Natural killer cell (primary cell): Measurements from ENCODE around the gene STAG3. TPM values are rescaled to one million over a fixed set of nuclear protein-coding genes. Genes with fewer than 3 reads are reported as not detected.

Experiments used
- ATAC-seq, 3 donors: fragments of 150-1000 bp in 2 of 3; fragments of 200-7000 bp in 1 of 3; cut with Tn5 transposase; 1 replicate in 1 of 3; 2 replicates in 2 of 3; pipeline ENCODE4 v1.10.0; 2021; ENCODE audit warnings: mild to moderate bottlenecking in 2 of 3, moderate library complexity in 2 of 3
- DNase-seq, 2 donors: peaks; one replicate each; pipeline versions ENCODE4 v3.0.0 to v3.0.0-alpha.2; 2013 to 2021; ENCODE audit warnings: mixed read lengths in 1 of 2
- H3K27ac ChIP-seq: one replicate; pipeline ENCODE4 v1.5.1; 2013; ENCODE audit warnings: mild to moderate bottlenecking, low read length
- H3K27me3 ChIP-seq: one replicate; pipeline ENCODE4 v1.6.1; 2013; ENCODE audit warnings: low read length; ENCODE audit not compliant: control insufficient read depth, insufficient read depth
- H3K36me3 ChIP-seq: one replicate; pipeline ENCODE4 v1.6.1; 2013; ENCODE audit warnings: low read length; ENCODE audit not compliant: control insufficient read depth, insufficient read depth
- H3K4me1 ChIP-seq: one replicate; pipeline ENCODE4 v1.6.1; 2013; ENCODE audit warnings: low read length; ENCODE audit not compliant: control insufficient read depth, insufficient read depth
- H3K4me3 ChIP-seq: one replicate; pipeline ENCODE4 v1.5.1; 2013; ENCODE audit warnings: low read length
- H3K9me3 ChIP-seq: one replicate; pipeline ENCODE4 v1.6.1; 2013; ENCODE audit warnings: low read length; ENCODE audit not compliant: control insufficient read depth, insufficient read depth
- H3K27ac Mint-ChIP-seq, 2 donors: one replicate each; pipeline ENCODE4 v1.8.0; 2022; ENCODE audit warnings: mild to moderate bottlenecking in 2 of 2, mixed read lengths in 2 of 2, moderate library complexity in 1 of 2
- H3K27me3 Mint-ChIP-seq, 2 donors: one replicate each; pipeline ENCODE4 v1.8.0; 2022; ENCODE audit warnings: low read depth in 2 of 2, mixed read lengths in 2 of 2
- H3K36me3 Mint-ChIP-seq: one replicate; pipeline ENCODE4 v1.8.0; 2022; ENCODE audit warnings: mixed read lengths
- H3K4me1 Mint-ChIP-seq, 2 donors: one replicate each; pipeline ENCODE4 v1.8.0; 2022; ENCODE audit warnings: mixed read lengths in 2 of 2
- H3K4me3 Mint-ChIP-seq: one replicate; pipeline ENCODE4 v1.8.0; 2022; ENCODE audit warnings: mild to moderate bottlenecking, moderate library complexity, mixed read lengths
- H3K9me3 Mint-ChIP-seq, 2 donors: one replicate each; pipeline ENCODE4 v1.8.0; 2022; ENCODE audit warnings: mixed read lengths in 2 of 2
- WGBS: methylation state at CpG from one replicate; pipeline ENCODE4 v1.1.7; 2013; ENCODE audit warnings: missing lambda C conversion rate; ENCODE audit not compliant: insufficient coverage; 5-methylcytosine and 5-hydroxymethylcytosine counted together
- intact Hi-C: fragments of 100-400 bp; cut with micrococcal nuclease; formaldehyde crosslinking; loops from one replicate; pipeline ENCODE4 v1.14.2; 2022
- total RNA-seq, 4 donors: library from RNA; stranded (reverse); fragments of 120-200 nt in 1 of 4; gene quantifications; one replicate each; pipeline versions ENCODE4 v1.2.3 to v1.2.4, GENCODE V29; 2013 to 2022
- TF ChIP-seq, protein P1 (sequence below): fragments of 200-600 bp; IDR thresholded peaks from one replicate; pipeline ENCODE4 v1.8.0; 2022; ENCODE audit warnings: antibody characterized with exemption

STAG3 gene
- total RNA-seq, 3 donors from 2014 or later (not counting 1 experiment from before 2014, with no cell fraction given): 5.0 to 5.6 (median 5.5) TPM

DNA sequence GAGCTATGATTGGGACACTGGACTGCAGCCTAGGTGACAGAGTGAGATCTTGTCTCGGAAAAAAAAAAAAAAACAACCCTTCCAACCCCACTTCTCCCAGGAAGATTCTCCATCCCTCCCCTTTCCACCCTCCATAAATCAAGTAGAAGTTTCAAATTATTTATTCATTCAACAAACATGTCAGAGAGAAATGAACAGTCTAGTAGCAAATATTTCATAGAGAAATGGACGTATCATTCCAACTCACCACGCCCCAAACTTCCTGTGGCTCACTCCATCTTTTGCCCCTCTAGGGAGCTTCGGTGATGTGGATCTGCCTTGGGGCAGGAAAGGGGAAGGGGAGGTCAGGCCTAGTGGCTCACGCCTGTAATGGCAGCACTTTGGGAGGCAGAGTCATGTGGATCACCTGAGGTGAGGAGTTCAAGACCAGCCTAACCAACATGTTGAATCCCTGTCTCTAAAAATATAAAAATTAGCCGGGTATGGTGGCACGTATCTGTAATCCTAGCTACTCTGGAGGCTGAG is 18.6 kb upstream of the STAG3 start:
- Histone ChIP-seq H3K9me3 (no peaks in the 10 kb centered on the region), H3K27ac (peak overlapping the region; percentile 64), H3K4me1 (peaks cover 28% of the 10 kb centered on the region), H3K27me3 (no peaks in the 10 kb centered on the region), H3K36me3 (peaks cover 19% of the 10 kb centered on the region), H3K4me3 (peak overlapping the region; percentile 66)
- 72% methylated on average over 5 of the region's 7 CpGs for WGBS
- H3K36me3 Mint-ChIP-seq: no peaks in the 10 kb centered on the region
- H3K4me1 Mint-ChIP-seq: peaks cover 6 to 17% of the 10 kb centered on the region in 2 donors
- ATAC-seq (no peak), DNase-seq (peak in 1 of 2 donors; percentile 19)
- peak overlapping the region; percentile 84 for H3K4me3 Mint-ChIP-seq
- intact Hi-C loops: no loop called here
- peak overlapping the region; percentile 71 to 85 for H3K27ac Mint-ChIP-seq
- H3K9me3 Mint-ChIP-seq: no peaks in the 10 kb centered on the region
- no peaks in the 10 kb centered on the region for H3K27me3 Mint-ChIP-seq
- TF ChIP-seq, protein P1, sequence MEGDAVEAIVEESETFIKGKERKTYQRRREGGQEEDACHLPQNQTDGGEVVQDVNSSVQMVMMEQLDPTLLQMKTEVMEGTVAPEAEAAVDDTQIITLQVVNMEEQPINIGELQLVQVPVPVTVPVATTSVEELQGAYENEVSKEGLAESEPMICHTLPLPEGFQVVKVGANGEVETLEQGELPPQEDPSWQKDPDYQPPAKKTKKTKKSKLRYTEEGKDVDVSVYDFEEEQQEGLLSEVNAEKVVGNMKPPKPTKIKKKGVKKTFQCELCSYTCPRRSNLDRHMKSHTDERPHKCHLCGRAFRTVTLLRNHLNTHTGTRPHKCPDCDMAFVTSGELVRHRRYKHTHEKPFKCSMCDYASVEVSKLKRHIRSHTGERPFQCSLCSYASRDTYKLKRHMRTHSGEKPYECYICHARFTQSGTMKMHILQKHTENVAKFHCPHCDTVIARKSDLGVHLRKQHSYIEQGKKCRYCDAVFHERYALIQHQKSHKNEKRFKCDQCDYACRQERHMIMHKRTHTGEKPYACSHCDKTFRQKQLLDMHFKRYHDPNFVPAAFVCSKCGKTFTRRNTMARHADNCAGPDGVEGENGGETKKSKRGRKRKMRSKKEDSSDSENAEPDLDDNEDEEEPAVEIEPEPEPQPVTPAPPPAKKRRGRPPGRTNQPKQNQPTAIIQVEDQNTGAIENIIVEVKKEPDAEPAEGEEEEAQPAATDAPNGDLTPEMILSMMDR: no peak

DNA sequence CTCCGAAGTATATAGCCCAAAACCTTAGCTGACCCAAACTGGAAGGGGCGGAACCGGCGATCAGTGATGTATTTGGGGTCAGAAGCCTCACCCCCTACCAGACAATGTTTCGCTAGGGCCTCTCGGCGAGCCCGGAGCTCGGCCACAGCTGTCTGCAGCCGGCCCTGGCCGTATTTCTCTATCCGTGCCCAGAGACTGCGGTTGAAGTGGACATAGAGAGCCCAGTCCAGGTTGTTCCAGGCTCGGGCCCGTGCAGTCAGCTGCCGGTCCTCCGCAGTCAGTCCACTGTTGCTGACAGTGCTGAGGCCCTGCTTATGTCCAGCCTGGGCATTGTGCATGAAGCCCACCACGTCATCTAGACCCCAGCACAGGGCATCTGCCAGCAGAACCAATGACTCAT is 17.7 kb upstream of the STAG3 start:
- H3K4me3 Mint-ChIP-seq: peak overlapping the region; percentile 58
- peaks cover 28% of the 10 kb centered on the region for H3K4me1 ChIP-seq

GRCh38 chr7:100163006-100163531 is 14.6 kb upstream of the STAG3 start:
- H3K36me3 Mint-ChIP-seq: no peaks in the 10 kb centered on the region

More for the DNA sequence above, 17.7 kb upstream of the STAG3 start:
- no peaks in the 10 kb centered on the region for H3K27me3 Mint-ChIP-seq
- H3K4me1 Mint-ChIP-seq: peaks cover 6 to 17% of the 10 kb centered on the region in 2 donors
- ATAC-seq (no peak), DNase-seq (no peak)
- intact Hi-C loops: no loop called here
- no peaks in the 10 kb centered on the region for H3K9me3 Mint-ChIP-seq
- TF ChIP-seq, protein P1: no peak
- Histone ChIP-seq H3K27me3 (no peaks in the 10 kb centered on the region), H3K9me3 (no peaks in the 10 kb centered on the region), H3K36me3 (peaks cover 16% of the 10 kb centered on the region), H3K4me3 (no peak overlapping the region), H3K27ac (no peak overlapping the region)
- no peaks in the 10 kb centered on the region for H3K36me3 Mint-ChIP-seq
- WGBS: 97% methylated on average over 18 of the region's 18 CpGs
- no peak overlapping the region for H3K27ac Mint-ChIP-seq

More at GRCh38 chr7:100163006-100163531, 14.6 kb upstream of the STAG3 start:
- Mint-ChIP-seq H3K27me3 (peaks cover 24 to 28% of the 10 kb centered on the region in 2 donors), H3K9me3 (no peaks in the 10 kb centered on the region), H3K4me1 (peaks cover 13 to 18% of the 10 kb centered on the region in 2 donors), H3K4me3 (peak overlapping the region; percentile 6), H3K27ac (no peak overlapping the region)
- H3K4me1 ChIP-seq: peaks cover 27% of the 10 kb centered on the region
- ATAC-seq (no peak), DNase-seq (peak in 1 of 2 donors; percentile 56)
- no peaks in the 10 kb centered on the region for H3K36me3 ChIP-seq
- no peak overlapping the region for H3K4me3 ChIP-seq
- no peaks in the 10 kb centered on the region for H3K9me3 ChIP-seq
- intact Hi-C loops: no loop called here
- 66% methylated on average over 6 of the region's 6 CpGs for WGBS
- H3K27ac ChIP-seq: no peak overlapping the region
- TF ChIP-seq, protein P1: no peak
- H3K27me3 ChIP-seq: peaks cover 18% of the 10 kb centered on the region
